ENCODE data around the gene NDUFAF5.

Gene NDUFAF5

GRCh38 chr20:13825465-13825864 lies 40.6 kb downstream of the NDUFAF5 start:
- DNase-seq: no peak

GRCh38 chr20:13831476-13831875 lies 46.6 kb downstream of the NDUFAF5 start:
- DNase-seq: no peak

GRCh38 chr20:13838664-13839063 lies 53.8 kb downstream of the NDUFAF5 start:
- no peak for DNase-seq

- DNase-seq: no peak
Measured at GRCh38 chr20:13839421-13840092, 54.7 kb downstream of the NDUFAF5 start.

GRCh38 chr20:13840093-13840465 lies 55.3 kb downstream of the NDUFAF5 start:
- DNase-seq: no peak

- no peak for DNase-seq
Measured at GRCh38 chr20:13841206-13841605, 56.4 kb downstream of the NDUFAF5 start.

- no peak for DNase-seq
Measured at GRCh38 chr20:13844296-13844695, 59.5 kb downstream of the NDUFAF5 start.

GRCh38 chr20:13851279-13851678 lies 66.5 kb downstream of the NDUFAF5 start:
- no peak for DNase-seq

- no peak for DNase-seq
Measured at GRCh38 chr20:13852306-13852705, 67.5 kb downstream of the NDUFAF5 start.

GRCh38 chr20:13855613-13856012 lies 70.8 kb downstream of the NDUFAF5 start:
- no peak for DNase-seq

GRCh38 chr20:13856354-13856753 lies 71.5 kb downstream of the NDUFAF5 start:
- no peak for DNase-seq

GRCh38 chr20:13857304-13857703 lies 72.5 kb downstream of the NDUFAF5 start:
- no peak for DNase-seq

GRCh38 chr20:13857961-13858360 lies 73.1 kb downstream of the NDUFAF5 start:
- no peak for DNase-seq

GRCh38 chr20:13858439-13858838 lies 73.6 kb downstream of the NDUFAF5 start:
- DNase-seq: no peak

- DNase-seq: no peak
Measured at GRCh38 chr20:13858871-13859270, 74.0 kb downstream of the NDUFAF5 start.

GRCh38 chr20:13862245-13862644 lies 77.4 kb downstream of the NDUFAF5 start:
- no peak for DNase-seq

GRCh38 chr20:13863244-13863643 lies 78.4 kb downstream of the NDUFAF5 start:
- no peak for DNase-seq

- no peak for DNase-seq
Measured at GRCh38 chr20:13865156-13865555, 80.3 kb downstream of the NDUFAF5 start.

- DNase-seq: no peak
Measured at GRCh38 chr20:13865791-13866351, 81.0 kb downstream of the NDUFAF5 start.

GRCh38 chr20:13868331-13868730 lies 83.5 kb downstream of the NDUFAF5 start:
- no peak for DNase-seq

- no peak for DNase-seq
Measured at GRCh38 chr20:13870170-13870748, 85.4 kb downstream of the NDUFAF5 start.

Data from NK-92 treated with Interleukin-12 subunit alpha and Interleukin-12 subunit beta, amount 100 ng/mL, for 24 hours (cell line).